Activated CD8-positive, alpha-beta T cell treated with anti-CD3 and anti-CD28 coated beads, Interleukin-2, amount 10 ng/mL, durations not matched to agents 7 days and 5 days (primary cell): ENCODE measurements around the gene PPIL4. TPM values are rescaled to one million over a fixed set of nuclear protein-coding genes. Genes with fewer than 3 reads are reported as not detected.

Experiments used
- ATAC-seq: fragments of 150-1000 bp; cut with Tn5 transposase; one replicate; pipeline ENCODE4 v1.10.0; 2021; ENCODE audit warnings: moderate library complexity
- CTCF ChIA-PET: fragments of 350-600 bp; sonication (Branson Sonifier 250); formaldehyde crosslinking; loops from one replicate; lab custom pipeline; 2021; ENCODE audit warnings: antibody characterized with exemption; lab: Charles Lee
- POLR2A ChIA-PET: fragments of 350-600 bp; sonication (Branson Sonifier 250); formaldehyde crosslinking; loops from one replicate; lab custom pipeline; 2021; ENCODE audit warnings: antibody characterized with exemption; lab: Charles Lee
- DNase-seq: peaks from one replicate; pipeline ENCODE4 v3.0.0-alpha.2; 2020
- H3K27ac Mint-ChIP-seq: one replicate; pipeline ENCODE4 v1.8.0; 2021; ENCODE audit warnings: mild to moderate bottlenecking, mixed read lengths
- H3K27me3 Mint-ChIP-seq: one replicate; pipeline ENCODE4 v1.8.0; 2021; ENCODE audit warnings: low read depth, mixed read lengths
- H3K36me3 Mint-ChIP-seq: one replicate; pipeline ENCODE4 v1.8.0; 2021; ENCODE audit warnings: low read depth, mixed read lengths
- H3K4me1 Mint-ChIP-seq: one replicate; pipeline ENCODE4 v1.8.0; 2021; ENCODE audit warnings: low read depth, mixed read lengths
- H3K4me3 Mint-ChIP-seq: one replicate; pipeline ENCODE4 v1.8.0; 2021; ENCODE audit warnings: mild to moderate bottlenecking, mixed read lengths
- H3K9me3 Mint-ChIP-seq: one replicate; pipeline ENCODE4 v1.8.0; 2022; ENCODE audit warnings: mixed read lengths; ENCODE audit not compliant: insufficient read depth
- total RNA-seq, 2 experiments: library from RNA; stranded (reverse); gene quantifications; one replicate each; pipeline ENCODE4 v1.2.3, GENCODE V29; 2021

The PPIL4 gene
- total RNA-seq, 2 experiments from 2014 or later: 17.4 to 18.5 TPM

DNA sequence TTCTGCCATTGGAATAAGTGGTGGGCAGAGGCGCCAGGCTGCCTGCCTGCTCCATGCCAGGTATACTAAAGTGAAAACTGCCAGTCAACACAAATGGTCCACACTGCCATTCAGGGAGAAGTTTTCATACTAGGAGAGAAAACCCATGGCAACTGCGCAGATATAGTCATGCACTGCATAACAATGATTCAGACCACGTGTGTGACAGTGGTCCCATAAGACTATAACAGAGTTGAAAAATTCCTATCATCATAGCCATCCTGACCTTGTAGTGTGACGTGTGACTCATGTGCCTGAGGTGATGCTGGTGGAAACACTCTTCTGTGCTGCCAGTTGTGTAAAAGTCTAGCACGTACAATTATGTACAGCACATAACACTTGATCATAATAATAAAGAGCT lies 86.1 kb downstream of the PPIL4 start:
- POLR2A ChIA-PET: no interaction called here
- peaks cover 3% of the 10 kb centered on the region for H3K36me3 Mint-ChIP-seq
- ATAC-seq: no peak

DNA sequence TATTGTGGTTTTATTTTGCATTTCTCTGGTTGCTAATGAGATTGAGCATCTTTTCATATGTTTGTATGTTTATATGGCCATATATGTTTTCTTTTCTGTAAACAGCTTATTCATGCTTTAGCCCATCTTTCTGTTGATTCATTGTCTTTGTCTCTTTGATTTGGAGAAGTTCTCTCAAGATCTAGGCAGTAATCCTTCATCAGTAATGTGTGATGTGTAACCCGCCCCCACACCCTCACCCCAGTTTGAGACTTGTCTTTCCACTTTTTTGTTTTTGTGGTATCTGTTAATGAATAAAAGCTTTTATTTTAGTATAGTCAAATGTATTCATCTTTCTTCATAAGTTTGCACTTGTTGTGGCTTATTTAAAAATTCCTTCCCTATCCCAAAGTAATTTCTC lies 87.0 kb downstream of the PPIL4 start:
- POLR2A ChIA-PET: interaction anchor here (0.7 kb wide), 1 partner anchor 10 kb away, joined by 3 read pairs; no protein-coding TSS in a partner anchor
- no peaks in the 10 kb centered on the region for H3K27me3 Mint-ChIP-seq
- H3K9me3 Mint-ChIP-seq: no peaks in the 10 kb centered on the region
- no peak for ATAC-seq
- no peak for DNase-seq
- H3K4me3 Mint-ChIP-seq: no peak overlapping the region
- peaks cover 3% of the 10 kb centered on the region for H3K36me3 Mint-ChIP-seq
- H3K27ac Mint-ChIP-seq: no peak overlapping the region
- H3K4me1 Mint-ChIP-seq: no peaks in the 10 kb centered on the region
- CTCF ChIA-PET: interaction anchor here (2.0 kb wide), 1 partner anchor 58 kb away, joined by 6 read pairs; no protein-coding TSS in a partner anchor

More for the DNA sequence above, 86.1 kb downstream of the PPIL4 start:
- CTCF ChIA-PET: interaction anchor here (1.0 kb wide), 1 partner anchor 86 kb away, joined by 3 read pairs; the partner anchor contains the start of gene PPIL4
- H3K4me1 Mint-ChIP-seq: no peaks in the 10 kb centered on the region
- no peak for DNase-seq
- no peaks in the 10 kb centered on the region for H3K27me3 Mint-ChIP-seq
- H3K27ac Mint-ChIP-seq: no peak overlapping the region
- H3K4me3 Mint-ChIP-seq: no peak overlapping the region
- H3K9me3 Mint-ChIP-seq: no peaks in the 10 kb centered on the region

DNA sequence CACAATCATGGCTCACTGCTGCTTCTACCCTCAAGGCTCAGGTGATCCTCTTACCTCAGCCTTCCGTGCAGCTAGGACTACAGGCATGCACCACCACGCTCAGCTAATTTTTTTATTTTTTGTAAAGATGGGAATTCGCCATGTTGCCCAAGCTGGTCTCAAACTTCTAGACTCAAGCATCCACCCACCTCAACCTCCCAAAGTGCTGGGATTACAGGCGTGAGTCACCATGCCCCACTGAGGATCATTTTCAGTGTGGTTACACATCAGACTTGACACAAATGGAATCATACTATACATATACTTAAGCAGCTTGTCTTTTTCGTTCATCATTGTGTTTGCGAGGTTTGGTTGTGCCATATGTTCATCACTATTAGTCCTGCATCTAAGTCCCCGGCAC lies 87.6 kb downstream of the PPIL4 start:
- no peaks in the 10 kb centered on the region for H3K9me3 Mint-ChIP-seq
- H3K27me3 Mint-ChIP-seq: no peaks in the 10 kb centered on the region
- POLR2A ChIA-PET: no interaction called here
- DNase-seq (no peak), ATAC-seq (no peak)
- H3K36me3 Mint-ChIP-seq: peaks cover 3% of the 10 kb centered on the region
- no peak overlapping the region for H3K27ac Mint-ChIP-seq
- CTCF ChIA-PET: interaction anchor here (1.5 to 2.0 kb wide), 2 partner anchors 12 to 59 kb away, joined by 5 to 6 read pairs; no protein-coding TSS in a partner anchor
- no peaks in the 10 kb centered on the region for H3K4me1 Mint-ChIP-seq
- H3K4me3 Mint-ChIP-seq: no peak overlapping the region

DNA sequence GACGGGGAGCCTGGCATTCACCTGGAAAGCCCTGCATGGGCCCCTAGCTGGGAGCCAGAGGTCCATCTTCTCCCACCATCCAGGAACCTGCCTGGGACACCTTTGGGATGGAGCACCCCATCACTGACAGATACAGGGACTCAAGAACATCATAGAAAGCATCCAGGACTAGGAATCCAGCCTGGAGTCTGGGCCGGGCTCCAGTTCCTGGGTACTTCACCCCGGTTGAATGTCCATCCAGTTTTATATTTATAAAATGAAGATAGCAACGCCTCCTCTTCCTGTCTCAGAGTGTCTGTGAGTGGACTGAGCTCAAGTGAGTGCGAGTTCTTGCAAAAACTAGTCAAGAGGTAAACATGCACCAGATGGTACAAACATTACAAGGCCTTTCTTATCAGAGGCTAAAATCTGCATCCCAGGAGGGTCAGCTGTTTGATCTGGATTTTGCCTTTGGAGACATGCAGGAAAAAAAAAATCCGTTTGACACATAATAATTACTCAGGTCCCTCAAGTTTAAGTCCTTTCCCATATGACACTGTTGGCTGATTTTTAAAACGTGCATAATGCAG lies 88.4 kb downstream of the PPIL4 start:
- H3K36me3 Mint-ChIP-seq: peaks cover 2% of the 10 kb centered on the region
- POLR2A ChIA-PET: no interaction called here
- ATAC-seq: no peak

GRCh38 chr6:149456311-149457021 lies 89.4 kb downstream of the PPIL4 start:
- POLR2A ChIA-PET: no interaction called here
- CTCF ChIA-PET: no interaction called here
- peaks cover 5% of the 10 kb centered on the region for H3K36me3 Mint-ChIP-seq

More for the DNA sequence above, 88.4 kb downstream of the PPIL4 start:
- Mint-ChIP-seq H3K9me3 (no peaks in the 10 kb centered on the region), H3K4me1 (no peaks in the 10 kb centered on the region), H3K27me3 (no peaks in the 10 kb centered on the region), H3K4me3 (no peak overlapping the region), H3K27ac (no peak overlapping the region)
- no peak for DNase-seq
- CTCF ChIA-PET: interaction anchor here (1.5 to 2.0 kb wide), 2 partner anchors 11 to 60 kb away, joined by 5 to 6 read pairs; no protein-coding TSS in a partner anchor

GRCh38 chr6:149455031-149455732 lies 90.7 kb downstream of the PPIL4 start:
- no peak for ATAC-seq
- no peaks in the 10 kb centered on the region for H3K27me3 Mint-ChIP-seq
- H3K9me3 Mint-ChIP-seq: no peaks in the 10 kb centered on the region
- no peak overlapping the region for H3K4me3 Mint-ChIP-seq
- ChIA-PET POLR2A (interaction anchor here (0.6 to 0.9 kb wide), 2 partner anchors 10 to 19 kb away, joined by 3 read pairs; no protein-coding TSS in a partner anchor), CTCF (interaction anchor here (1.2 to 1.6 kb wide), 3 partner anchors 24 to 388 kb away, joined by 3 to 5 read pairs (median 3); no protein-coding TSS in a partner anchor)
- H3K27ac Mint-ChIP-seq: no peak overlapping the region
- H3K36me3 Mint-ChIP-seq: peaks cover 5% of the 10 kb centered on the region
- DNase-seq: no peak
- peaks cover 5% of the 10 kb centered on the region for H3K4me1 Mint-ChIP-seq

More at GRCh38 chr6:149456311-149457021, 89.4 kb downstream of the PPIL4 start:
- Mint-ChIP-seq H3K4me3 (no peak overlapping the region), H3K4me1 (no peaks in the 10 kb centered on the region), H3K27me3 (no peaks in the 10 kb centered on the region), H3K27ac (no peak overlapping the region), H3K9me3 (no peaks in the 10 kb centered on the region)
- no peak for DNase-seq
- ATAC-seq: no peak

Other genes starting within 250 kb of the PPIL4 start
- gene TAB2, start 228.3 kb downstream of the PPIL4 start, total RNA-seq: 100 to 1,000 TPM; 113 to 115 TPM
- gene SUMO4, start 145.8 kb downstream of the PPIL4 start, total RNA-seq: 10 to 100 TPM; 10.1 TPM
- gene ZC3H12D, start 61.0 kb downstream of the PPIL4 start, total RNA-seq: 1 to 10 TPM; 6.0 to 6.1 TPM
- gene GINM1, start 20.3 kb upstream of the PPIL4 start, total RNA-seq: 10 to 100 TPM; 17.8 to 18.6 TPM
- gene KATNA1, start 102.7 kb upstream of the PPIL4 start, total RNA-seq: 10 to 100 TPM; 27.2 to 28.6 TPM
- 10 to 100 TPM; 33.2 to 33.9 TPM for gene LATS1, start 172.1 kb upstream of the PPIL4 start, total RNA-seq
- 10 to 100 TPM; 67.7 to 69.4 TPM for gene NUP43, start 200.5 kb upstream of the PPIL4 start, total RNA-seq
- 100 to 1,000 TPM; 102 to 104 TPM for gene PCMT1, start 203.7 kb upstream of the PPIL4 start, total RNA-seq